BE2C (cell line): ENCODE data around the gene HMMR.

Experiments
- DNase-seq: peaks from one replicate; pipeline ENCODE4 v3.0.0-alpha.2; 2020
- H3K27me3 ChIP-seq: fragments of 250-450 bp; sonication (Bioruptor Pico); 2 replicates; pipeline ENCODE4 v1.5.1; 2020; ENCODE audit warnings: mild to moderate bottlenecking
- H3K36me3 ChIP-seq: fragments of 250-450 bp; sonication (Bioruptor Pico); 2 replicates; pipeline ENCODE4 v1.5.1; 2020; ENCODE audit warnings: mild to moderate bottlenecking
- H3K4me1 ChIP-seq: fragments of 250-450 bp; sonication (Bioruptor Pico); 2 replicates; pipeline ENCODE4 v1.5.1; 2020
- H3K4me3 ChIP-seq: 2 replicates; pipeline ENCODE4 v1.5.1; 2011; ENCODE audit warnings: low read depth, low read length
- H3K9me3 ChIP-seq: fragments of 250-450 bp; sonication (Bioruptor Pico); 2 replicates; pipeline ENCODE4 v1.5.1; 2020
- TF ChIP-seq, protein P1 (sequence below): IDR thresholded peaks from 2 replicates; pipeline ENCODE4 v1.5.1; 2012; ENCODE audit warnings: mild to moderate bottlenecking, low read depth, low read length

The HMMR gene

DNA sequence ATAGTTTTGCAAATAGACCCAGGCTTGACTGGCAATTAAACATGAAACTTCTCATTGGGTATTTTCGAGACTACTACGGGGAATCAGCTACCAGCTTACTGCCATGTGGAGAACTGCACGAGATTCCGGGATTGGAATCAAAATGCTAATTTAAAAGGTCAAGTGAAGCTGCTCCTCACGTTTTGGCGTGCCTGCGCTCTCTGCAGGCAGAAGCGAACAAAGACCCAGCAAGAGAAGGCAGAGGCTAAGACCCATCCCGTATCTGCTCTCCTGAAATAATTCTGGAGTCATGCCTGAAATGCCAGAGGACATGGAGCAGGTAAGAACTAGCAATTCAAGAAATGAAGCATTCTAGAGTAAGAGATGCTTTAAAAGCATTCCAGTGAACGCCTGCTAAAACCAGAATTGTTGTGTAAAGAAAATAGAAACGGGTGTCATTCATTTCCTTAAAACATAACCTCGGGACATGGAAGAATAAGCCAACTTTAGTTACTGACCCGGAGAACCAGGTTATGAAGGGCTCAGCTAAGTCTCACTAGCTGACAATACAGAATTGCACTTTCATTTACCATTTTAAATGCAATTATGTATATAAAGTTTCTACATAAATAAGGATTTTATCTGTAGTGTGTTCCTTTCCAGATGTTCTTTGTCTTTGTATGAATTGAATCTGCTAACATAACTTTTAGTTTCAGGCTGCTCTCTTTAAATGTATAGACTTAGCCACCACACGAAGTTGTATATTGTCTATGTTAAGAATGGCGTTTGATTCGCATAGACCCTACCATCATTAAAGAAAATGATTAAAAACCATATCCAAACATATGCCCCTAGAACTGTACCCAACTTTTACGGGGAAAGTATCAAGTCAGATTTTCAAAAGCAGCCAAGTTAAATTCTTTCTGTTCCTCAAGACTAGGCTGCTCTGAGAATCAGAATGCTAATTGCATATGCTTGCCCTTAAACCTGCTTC, 43.0 kb downstream of the HMMR start:
- H3K4me1 ChIP-seq, result no peaks in the 10 kb centered on the region
- no peaks in the 10 kb centered on the region for H3K27me3 ChIP-seq
- peak overlapping the region; percentile 98 for H3K4me3 ChIP-seq
- peak; percentile 45 for DNase-seq
- TF ChIP-seq, protein P1, sequence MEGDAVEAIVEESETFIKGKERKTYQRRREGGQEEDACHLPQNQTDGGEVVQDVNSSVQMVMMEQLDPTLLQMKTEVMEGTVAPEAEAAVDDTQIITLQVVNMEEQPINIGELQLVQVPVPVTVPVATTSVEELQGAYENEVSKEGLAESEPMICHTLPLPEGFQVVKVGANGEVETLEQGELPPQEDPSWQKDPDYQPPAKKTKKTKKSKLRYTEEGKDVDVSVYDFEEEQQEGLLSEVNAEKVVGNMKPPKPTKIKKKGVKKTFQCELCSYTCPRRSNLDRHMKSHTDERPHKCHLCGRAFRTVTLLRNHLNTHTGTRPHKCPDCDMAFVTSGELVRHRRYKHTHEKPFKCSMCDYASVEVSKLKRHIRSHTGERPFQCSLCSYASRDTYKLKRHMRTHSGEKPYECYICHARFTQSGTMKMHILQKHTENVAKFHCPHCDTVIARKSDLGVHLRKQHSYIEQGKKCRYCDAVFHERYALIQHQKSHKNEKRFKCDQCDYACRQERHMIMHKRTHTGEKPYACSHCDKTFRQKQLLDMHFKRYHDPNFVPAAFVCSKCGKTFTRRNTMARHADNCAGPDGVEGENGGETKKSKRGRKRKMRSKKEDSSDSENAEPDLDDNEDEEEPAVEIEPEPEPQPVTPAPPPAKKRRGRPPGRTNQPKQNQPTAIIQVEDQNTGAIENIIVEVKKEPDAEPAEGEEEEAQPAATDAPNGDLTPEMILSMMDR, result peak; percentile 39
- H3K9me3 ChIP-seq, result no peaks in the 10 kb centered on the region
- H3K36me3 ChIP-seq, result no peaks in the 10 kb centered on the region

DNA sequence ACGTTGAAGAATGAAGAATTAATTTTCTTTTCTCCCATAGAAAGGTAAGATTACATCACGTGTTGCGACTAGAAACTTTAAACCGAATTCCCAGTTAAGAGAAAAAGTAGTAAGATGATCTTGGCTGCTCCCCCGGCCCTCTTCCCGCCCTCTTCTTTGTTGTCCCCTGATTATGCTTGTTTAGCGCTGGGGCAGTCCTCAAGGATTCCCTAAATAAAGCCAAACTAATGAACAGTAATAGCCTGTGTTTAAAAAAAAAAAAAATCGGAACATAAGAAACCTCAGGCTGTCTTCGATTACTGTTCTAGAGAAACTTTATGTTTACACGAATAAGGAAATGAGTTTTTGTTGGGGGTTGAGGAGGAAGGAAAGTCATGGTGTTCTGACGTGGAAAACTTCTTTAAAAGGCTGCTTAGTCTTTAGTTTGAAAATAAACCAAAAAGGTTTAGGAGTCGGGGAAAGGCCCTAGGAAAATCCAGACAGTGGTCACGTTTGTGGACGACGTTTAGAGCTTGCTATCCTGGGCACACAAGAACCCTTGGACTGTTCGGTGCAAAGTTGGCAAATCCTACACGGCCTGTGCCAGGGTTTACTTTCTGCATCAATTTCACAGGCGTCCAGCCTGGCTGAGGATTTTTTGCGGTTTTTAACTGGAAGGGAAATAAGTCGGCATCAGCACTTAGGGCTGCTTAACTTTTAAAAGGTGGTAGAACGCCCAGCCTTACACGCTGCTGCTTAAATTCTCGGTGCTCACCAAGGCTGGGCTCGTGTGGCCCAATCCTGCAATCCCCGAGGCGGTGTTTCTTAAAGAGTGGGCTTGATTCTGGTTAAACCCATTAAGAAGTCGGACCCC, 43.9 kb downstream of the HMMR start:
- Histone ChIP-seq H3K27me3 (no peaks in the 10 kb centered on the region), H3K4me1 (no peaks in the 10 kb centered on the region), H3K36me3 (no peaks in the 10 kb centered on the region; the same call in 1 of the 2 replicates), H3K9me3 (no peaks in the 10 kb centered on the region), H3K4me3 (peak overlapping the region; percentile 98)
- DNase-seq, result peak; percentile 14
- TF ChIP-seq, protein P1, result no peak

DNA sequence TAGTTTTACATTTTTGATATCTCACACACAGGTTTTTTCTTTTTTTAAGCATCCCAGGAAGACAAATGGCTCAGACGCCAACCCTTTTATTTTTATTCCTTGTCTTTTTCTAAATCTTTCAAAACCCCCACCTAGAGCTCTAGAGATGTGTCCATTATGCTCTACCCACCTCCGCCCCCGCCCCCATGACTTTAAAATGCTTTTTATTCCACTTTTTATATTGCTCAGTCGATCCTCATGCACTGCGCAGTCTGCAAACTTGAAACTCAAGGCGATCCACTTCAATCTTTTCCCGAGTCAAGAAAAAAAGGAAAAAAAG, 44.6 kb downstream of the HMMR start:
- H3K27me3 ChIP-seq, result no peaks in the 10 kb centered on the region
- H3K4me1 ChIP-seq, result no peaks in the 10 kb centered on the region
- H3K4me3 ChIP-seq, result peak overlapping the region; percentile 98
- H3K36me3 ChIP-seq, result no peaks in the 10 kb centered on the region; the same call in 1 of the 2 replicates
- no peaks in the 10 kb centered on the region for H3K9me3 ChIP-seq
- TF ChIP-seq, protein P1, result no peak
- no peak for DNase-seq

DNA sequence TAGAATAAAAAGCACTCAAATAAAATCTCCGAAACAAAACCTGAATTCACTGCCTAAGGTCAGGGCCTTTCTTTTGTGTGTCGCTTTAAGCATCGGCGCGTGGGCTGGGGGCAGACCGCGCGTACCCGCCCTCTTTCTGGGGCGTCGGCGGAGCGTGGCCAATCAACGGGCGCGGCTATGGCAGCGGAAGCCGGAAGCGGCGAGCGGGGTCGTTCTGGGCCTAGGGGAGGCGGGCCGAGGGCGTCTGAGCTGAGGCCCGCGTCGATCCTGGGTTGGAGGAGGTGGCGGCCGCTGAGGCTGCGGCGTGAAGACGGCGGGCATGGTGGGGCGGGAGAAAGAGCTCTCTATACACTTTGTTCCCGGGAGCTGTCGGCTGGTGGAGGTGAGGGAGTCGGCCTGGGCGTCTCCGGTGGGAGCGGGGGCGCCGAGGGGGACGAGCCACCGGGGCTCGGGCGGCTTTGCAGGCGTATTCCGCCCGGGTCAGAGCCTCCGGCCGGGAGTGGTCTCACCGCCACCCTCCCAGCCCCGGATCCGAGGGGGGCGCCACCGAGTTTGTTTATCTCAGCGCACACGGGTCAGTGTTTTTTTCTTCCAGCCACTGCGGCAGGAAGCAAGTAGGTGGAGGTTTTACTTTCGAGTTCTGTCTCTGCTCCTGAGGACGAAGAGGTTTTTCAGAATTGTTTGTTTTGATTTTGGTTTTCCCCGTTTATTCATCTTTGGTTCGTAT, 45.1 kb downstream of the HMMR start, which contains the start of gene MAT2B:
TSS of gene MAT2B (plus strand) at position 252 of the 727 bp plus-strand sequence. CDS start at position 320, 68 bp downstream.
- H3K36me3 ChIP-seq, result no peaks in the 10 kb centered on the region; the same call in 1 of the 2 replicates
- no peaks in the 10 kb centered on the region for H3K27me3 ChIP-seq
- peak within 1 kb of the TSS; percentile 98 for H3K4me3 ChIP-seq
- no peaks in the 10 kb centered on the region for H3K9me3 ChIP-seq
- no peaks in the 10 kb centered on the region for H3K4me1 ChIP-seq
- peak; percentile 96 for DNase-seq
- TF ChIP-seq, protein P1, result peak; percentile 46

DNA sequence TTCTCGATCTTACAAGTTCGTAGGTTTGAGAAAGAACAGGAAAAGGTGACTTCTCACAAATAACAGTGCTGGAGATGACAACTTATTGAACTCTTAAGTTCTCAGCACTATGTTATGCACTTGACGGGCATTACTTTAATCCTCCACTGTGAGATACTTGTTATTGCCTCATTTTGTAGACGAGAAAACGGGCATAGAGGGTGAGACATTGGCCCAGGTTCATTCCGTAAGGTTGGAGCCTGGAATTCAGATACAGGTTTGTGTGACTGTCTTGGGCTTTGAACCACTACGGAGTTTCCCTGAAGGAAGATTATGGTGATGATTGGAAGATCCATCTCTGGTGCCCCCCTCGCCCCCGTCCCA, 45.6 kb downstream of the HMMR start:
- DNase-seq, result no peak
- Histone ChIP-seq H3K36me3 (no peaks in the 10 kb centered on the region; the same call in 1 of the 2 replicates), H3K4me1 (no peaks in the 10 kb centered on the region), H3K9me3 (no peaks in the 10 kb centered on the region), H3K4me3 (peak overlapping the region; percentile 98), H3K27me3 (no peaks in the 10 kb centered on the region)
- TF ChIP-seq, protein P1, result no peak; the same call in 1 of the 2 replicates
